ENCODE results near the gene CENPP.

Gene CENPP

GRCh38 chr9:92535940-92536850 is 210.4 kb downstream of the CENPP start, which contains the start of gene ECM2:
Gene ECM2 (minus strand): TSS chr9:92535990. CDS start chr9:92522866, 13,124 bp downstream.
- DNase-seq (ENCODE audit: extremely low read depth, insufficient read length) = no peak
- Histone ChIP-seq H3K36me3 (ENCODE audit: control insufficient read depth, insufficient read depth, low read length) (no peaks in the 10 kb centered on the region), H3K27me3 (replicated peaks; ENCODE audit: control insufficient read depth, insufficient read depth, low read length) (no peaks in the 10 kb centered on the region), H3K4me3 (replicated peaks; ENCODE audit: low read depth, low read length) (peak within 1 kb of the TSS; percentile 26; the same call in 1 of the 2 replicates)
- TF ChIP-seq CTCF (IDR thresholded peaks at IDR 0.05; ENCODE audit: insufficient read depth, low read length, poor library complexity, severe bottlenecking) = no peak

- Histone ChIP-seq H3K36me3 (ENCODE audit: control insufficient read depth, insufficient read depth, low read length) (no peaks in the 10 kb centered on the region), H3K27me3 (replicated peaks; ENCODE audit: control insufficient read depth, insufficient read depth, low read length) (no peaks in the 10 kb centered on the region), H3K4me3 (replicated peaks; ENCODE audit: low read depth, low read length) (no peak overlapping the region)
- DNase-seq (ENCODE audit: extremely low read depth, insufficient read length) = no peak
- no peak for TF ChIP-seq CTCF (IDR thresholded peaks at IDR 0.05; ENCODE audit: insufficient read depth, low read length, poor library complexity, severe bottlenecking)
These were observed 212.8 kb downstream of the CENPP start for GRCh38 chr9:92538541-92538940.

- no peak for DNase-seq (ENCODE audit: extremely low read depth, insufficient read length)
- no peak for TF ChIP-seq CTCF (IDR thresholded peaks at IDR 0.05; ENCODE audit: insufficient read depth, low read length, poor library complexity, severe bottlenecking)
- Histone ChIP-seq H3K27me3 (replicated peaks; ENCODE audit: control insufficient read depth, insufficient read depth, low read length) (no peaks in the 10 kb centered on the region), H3K4me3 (replicated peaks; ENCODE audit: low read depth, low read length) (no peak overlapping the region), H3K36me3 (ENCODE audit: control insufficient read depth, insufficient read depth, low read length) (no peaks in the 10 kb centered on the region)
These were observed 218.2 kb downstream of the CENPP start for GRCh38 chr9:92543972-92544371.

GRCh38 chr9:92545002-92545510 is 219.3 kb downstream of the CENPP start:
- no peak overlapping the region for H3K4me3 ChIP-seq (replicated peaks; ENCODE audit: low read depth, low read length)
- no peaks in the 10 kb centered on the region for H3K36me3 ChIP-seq (ENCODE audit: control insufficient read depth, insufficient read depth, low read length)
- TF ChIP-seq CTCF (IDR thresholded peaks at IDR 0.05; ENCODE audit: insufficient read depth, low read length, poor library complexity, severe bottlenecking) = no peak
- no peaks in the 10 kb centered on the region for H3K27me3 ChIP-seq (replicated peaks; ENCODE audit: control insufficient read depth, insufficient read depth, low read length)
- no peak for DNase-seq (ENCODE audit: extremely low read depth, insufficient read length)

- no peak for TF ChIP-seq CTCF (IDR thresholded peaks at IDR 0.05; ENCODE audit: insufficient read depth, low read length, poor library complexity, severe bottlenecking)
- Histone ChIP-seq H3K4me3 (replicated peaks; ENCODE audit: low read depth, low read length) (no peak overlapping the region), H3K27me3 (replicated peaks; ENCODE audit: control insufficient read depth, insufficient read depth, low read length) (no peaks in the 10 kb centered on the region), H3K36me3 (ENCODE audit: control insufficient read depth, insufficient read depth, low read length) (no peaks in the 10 kb centered on the region)
- no peak for DNase-seq (ENCODE audit: extremely low read depth, insufficient read length)
These were observed 221.6 kb downstream of the CENPP start for GRCh38 chr9:92547356-92547755.
